T-cell (primary cell): ENCODE results near the gene TMEM254. TPM values are rescaled to one million over a fixed set of nuclear protein-coding genes. Genes with fewer than 3 reads are reported as not detected.
A peak's percentile ranks its signal among the peaks of the same experiment; 100 is the strongest.

Source experiments
- ATAC-seq, 4 experiments: fragments of 200-7000 bp in 3 of 4; fragments of 150-1000 bp in 1 of 4; cut with Tn5 transposase; replicated peaks in 1 of 4; 1 replicate in 3 of 4; 2 replicates in 1 of 4; pipeline ENCODE4 v1.10.0; 2021; ENCODE audit warnings: moderate library complexity in 3 of 4, mild to moderate bottlenecking in 2 of 4, moderate number of reproducible peaks in 1 of 4
- CTCF ChIA-PET, 2 donors: fragments of 300-600 bp; sonication (Branson Sonifier 250); formaldehyde crosslinking; loops; one replicate each; lab custom pipeline; 2022; ENCODE audit warnings: antibody characterized with exemption in 2 of 2; lab: Charles Lee
- POLR2A ChIA-PET, 2 donors: fragments of 300-600 bp; sonication (Branson Sonifier 250); formaldehyde crosslinking; loops; one replicate each; lab custom pipeline; 2022; ENCODE audit warnings: antibody characterized with exemption in 2 of 2; lab: Charles Lee
- DNase-seq, 35 experiments: peaks; one replicate each; pipeline versions ENCODE4 v3.0.0 to v3.0.0-alpha.2; 2013 to 2023
- H3K27ac ChIP-seq: one replicate; pipeline ENCODE4 v1.5.1; 2013; ENCODE audit warnings: low read length
- H3K27me3 ChIP-seq, 2 experiments: replicated peaks in 1 of 2; 1 replicate in 1 of 2; 2 replicates in 1 of 2; pipeline versions ENCODE4 v1.6.1 to v1.7.0; 2013; ENCODE audit warnings: low read length in 1 of 2, mixed read lengths in 1 of 2; ENCODE audit not compliant: control insufficient read depth in 2 of 2, insufficient read depth in 2 of 2; ENCODE audit errors: extremely low read depth in 1 of 2
- H3K36me3 ChIP-seq, 2 donors: 1 replicate in 1 of 2; 2 replicates in 1 of 2; pipeline versions ENCODE4 v1.6.1 to v1.7.0; 2013; ENCODE audit warnings: low read length in 1 of 2; ENCODE audit not compliant: control insufficient read depth in 2 of 2, insufficient read depth in 1 of 2; ENCODE audit errors: extremely low read depth in 1 of 2
- H3K4me1 ChIP-seq, 2 experiments: 1 replicate in 1 of 2; 2 replicates in 1 of 2; pipeline versions ENCODE4 v1.6.1 to v1.7.0; 2013; ENCODE audit warnings: low read length in 2 of 2, mixed read lengths in 1 of 2; ENCODE audit not compliant: insufficient read depth in 2 of 2, control insufficient read depth in 1 of 2; ENCODE audit errors: extremely low read depth in 1 of 2
- H3K4me3 ChIP-seq, 2 donors: 1 replicate in 1 of 2; 2 replicates in 1 of 2; pipeline versions ENCODE4 v1.5.1 to v1.7.0; 2013; ENCODE audit warnings: mild to moderate bottlenecking in 2 of 2, low read length in 1 of 2, moderate library complexity in 1 of 2; ENCODE audit not compliant: control insufficient read depth in 1 of 2; ENCODE audit errors: extremely low read depth in 1 of 2
- H3K9me3 ChIP-seq: 2 replicates; pipeline ENCODE4 v1.7.0; 2013
- H3K27ac Mint-ChIP-seq, 2 donors: one replicate each; pipeline ENCODE4 v1.8.0; 2020 to 2021; ENCODE audit warnings: mild to moderate bottlenecking in 2 of 2, mixed read lengths in 2 of 2
- H3K27me3 Mint-ChIP-seq, 2 donors: one replicate each; pipeline ENCODE4 v1.8.0; 2021 to 2022; ENCODE audit warnings: mixed read lengths in 2 of 2
- H3K36me3 Mint-ChIP-seq: one replicate; pipeline ENCODE4 v1.8.0; 2021; ENCODE audit warnings: mixed read lengths
- H3K4me1 Mint-ChIP-seq, 3 donors: one replicate each; pipeline ENCODE4 v1.8.0; 2020 to 2022; ENCODE audit warnings: mixed read lengths in 3 of 3, mild to moderate bottlenecking in 1 of 3
- H3K4me3 Mint-ChIP-seq, 3 donors: one replicate each; pipeline ENCODE4 v1.8.0; 2020 to 2022; ENCODE audit warnings: mild to moderate bottlenecking in 3 of 3, mixed read lengths in 3 of 3, moderate library complexity in 3 of 3
- H3K9me3 Mint-ChIP-seq, 3 donors: one replicate each; pipeline ENCODE4 v1.8.0; 2020 to 2022; ENCODE audit warnings: mixed read lengths in 3 of 3
- WGBS: methylation state at CpG from one replicate; pipeline ENCODE4 v1.1.5; 2013; ENCODE audit warnings: missing lambda C conversion rate; ENCODE audit not compliant: insufficient coverage; 5-methylcytosine and 5-hydroxymethylcytosine counted together
- total RNA-seq, 35 experiments: library from RNA in 6 of 35; stranded (reverse) in 6 of 35; fragments of 120-200 nt in 1 of 35; gene quantifications; one replicate each; pipeline versions ENCODE4 v1.2.1 to v1.2.4 and lab custom pipeline; 2013 to 2026

Gene TMEM254
- total RNA-seq, 5 donors from 2014 or later (not counting 1 experiment from before 2014, with no cell fraction given) = 9.6 to 16.6 (median 13.3) TPM

GRCh38 chr10:80100116-80100515, 21.7 kb downstream of the TMEM254 start:
- Mint-ChIP-seq H3K36me3 (peaks cover 7% of the 10 kb centered on the region), H3K9me3 (peaks cover 0 to 4% (median 0%) of the 10 kb centered on the region in 3 donors), H3K27me3 (peaks cover 5 to 12% of the 10 kb centered on the region in 2 donors), H3K27ac (no peak overlapping the region), H3K4me3 (no peak overlapping the region), H3K4me1 (peaks cover 0 to 19% (median 12%) of the 10 kb centered on the region in 3 donors)
- Histone ChIP-seq H3K9me3 (no peaks in the 10 kb centered on the region), H3K4me3 (no peak overlapping the region), H3K27ac (no peak overlapping the region), H3K36me3 (no peaks in the 10 kb centered on the region), H3K4me1 (peaks cover 0 to 4% of the 10 kb centered on the region in 2 experiments), H3K27me3 (peaks cover 0 to 3% of the 10 kb centered on the region in 2 experiments)
- CTCF ChIA-PET = no interaction called here
- POLR2A ChIA-PET = no interaction called here
- no peak for ATAC-seq
- WGBS = 80% methylated on average over 1 of the region's 9 CpGs
- DNase-seq = no peak

GRCh38 chr10:80100861-80101695, 22.6 kb downstream of the TMEM254 start:
- no peak overlapping the region for H3K27ac Mint-ChIP-seq
- H3K36me3 Mint-ChIP-seq = peaks cover 7% of the 10 kb centered on the region
- WGBS = 97% methylated on average over 3 of the region's 15 CpGs
- peaks cover 5 to 8% of the 10 kb centered on the region in 2 donors for H3K27me3 Mint-ChIP-seq
- Histone ChIP-seq H3K4me3 (no peak overlapping the region), H3K9me3 (no peaks in the 10 kb centered on the region), H3K4me1 (peaks cover 0 to 4% of the 10 kb centered on the region in 2 experiments), H3K36me3 (no peaks in the 10 kb centered on the region), H3K27me3 (peaks cover 0 to 3% of the 10 kb centered on the region in 2 experiments), H3K27ac (no peak overlapping the region)
- no peak overlapping the region for H3K4me3 Mint-ChIP-seq
- DNase-seq = no peak
- ChIA-PET CTCF (interaction anchor here in 1 of 2 donors (0.7 kb wide), 1 partner anchor 310 kb away, joined by 4 read pairs; no protein-coding TSS in a partner anchor), POLR2A (interaction anchor here in 1 of 2 donors (0.6 kb wide), 1 partner anchor 467 kb away, joined by 6 read pairs; no protein-coding TSS in a partner anchor)
- peaks cover 0 to 4% (median 0%) of the 10 kb centered on the region in 3 donors for H3K9me3 Mint-ChIP-seq
- ATAC-seq = no peak
- peaks cover 0 to 23% (median 17%) of the 10 kb centered on the region in 3 donors for H3K4me1 Mint-ChIP-seq

- DNase-seq = peak in 5 of 35 experiments; percentile 8 to 44 (median 18)
- WGBS = 53% methylated on average over 4 of the region's 10 CpGs
- H3K4me3 ChIP-seq = no peak overlapping the region
- H3K36me3 ChIP-seq = no peaks in the 10 kb centered on the region
- ChIA-PET POLR2A (interaction anchor here in 1 of 2 donors (1.2 kb wide), 1 partner anchor 26 kb away, joined by 4 read pairs; the partner anchor contains the start of gene TMEM254), CTCF (interaction anchor here in 1 of 2 donors (0.6 to 1.4 kb wide), 2 partner anchors 84 to 317 kb away, joined by 4 read pairs; no protein-coding TSS in a partner anchor)
- peaks cover 0 to 23% (median 17%) of the 10 kb centered on the region in 3 donors for H3K4me1 Mint-ChIP-seq
- peak overlapping the region; percentile 9 for H3K27ac ChIP-seq
- ATAC-seq = peak; percentile 43 to 91 (median 64)
- no peak overlapping the region for H3K4me3 Mint-ChIP-seq
- H3K36me3 Mint-ChIP-seq = no peaks in the 10 kb centered on the region
- H3K27me3 Mint-ChIP-seq = no peaks in the 10 kb centered on the region
- peaks cover 0 to 4% of the 10 kb centered on the region in 2 experiments for H3K4me1 ChIP-seq
- peaks cover 0 to 3% of the 10 kb centered on the region in 2 experiments for H3K27me3 ChIP-seq
- H3K9me3 Mint-ChIP-seq = peaks cover 0 to 17% (median 10%) of the 10 kb centered on the region in 3 donors
- no peaks in the 10 kb centered on the region for H3K9me3 ChIP-seq
- H3K27ac Mint-ChIP-seq = peak overlapping the region in 1 of 2 donors; percentile 11
These were observed 25.8 kb downstream of the TMEM254 start for GRCh38 chr10:80104066-80104926.

- Histone ChIP-seq H3K9me3 (no peaks in the 10 kb centered on the region), H3K4me1 (peaks cover 0 to 7% of the 10 kb centered on the region in 2 experiments), H3K27ac (no peak overlapping the region), H3K27me3 (no peaks in the 10 kb centered on the region), H3K4me3 (peak overlapping the region in 1 of 2 donors; percentile 6), H3K36me3 (no peaks in the 10 kb centered on the region)
- DNase-seq (no peak), ATAC-seq (no peak)
- ChIA-PET POLR2A (no interaction called here), CTCF (no interaction called here)
- Mint-ChIP-seq H3K27ac (no peak overlapping the region), H3K4me3 (no peak overlapping the region), H3K27me3 (no peaks in the 10 kb centered on the region), H3K4me1 (peaks cover 0 to 24% (median 19%) of the 10 kb centered on the region in 3 donors), H3K9me3 (peaks cover 0 to 23% (median 10%) of the 10 kb centered on the region in 3 donors), H3K36me3 (no peaks in the 10 kb centered on the region)
- 82% methylated on average over 6 of the region's 8 CpGs for WGBS
These were observed 30.2 kb downstream of the TMEM254 start for GRCh38 chr10:80108576-80109239.

GRCh38 chr10:80110986-80111385, 32.5 kb downstream of the TMEM254 start:
- CTCF ChIA-PET = no interaction called here
- peaks cover 0 to 23% (median 10%) of the 10 kb centered on the region in 3 donors for H3K9me3 Mint-ChIP-seq
- H3K9me3 ChIP-seq = no peaks in the 10 kb centered on the region
- H3K4me3 ChIP-seq = no peak overlapping the region
- H3K4me1 ChIP-seq = peaks cover 0 to 3% of the 10 kb centered on the region in 2 experiments
- H3K4me3 Mint-ChIP-seq = no peak overlapping the region
- no peaks in the 10 kb centered on the region for H3K27me3 Mint-ChIP-seq
- H3K36me3 Mint-ChIP-seq = no peaks in the 10 kb centered on the region
- peaks cover 0 to 7% (median 3%) of the 10 kb centered on the region in 3 donors for H3K4me1 Mint-ChIP-seq
- POLR2A ChIA-PET = no interaction called here
- no peak overlapping the region for H3K27ac Mint-ChIP-seq
- no peak for ATAC-seq
- no CpG with 5 or more reads among the region's 1 CpG for WGBS
- no peaks in the 10 kb centered on the region for H3K27me3 ChIP-seq
- no peaks in the 10 kb centered on the region for H3K36me3 ChIP-seq
- H3K27ac ChIP-seq = no peak overlapping the region
- DNase-seq = no peak
